ENCODE results near the gene BDKRB2. TPM values are rescaled to one million over a fixed set of nuclear protein-coding genes. Genes with fewer than 3 reads are reported as not detected.
A peak's percentile ranks its signal among the peaks of the same experiment; 100 is the strongest.

Gene BDKRB2
- total and polyA plus RNA-seq, 7 donors = 0.11 to 0.56 (median 0.35) TPM

GRCh38 chr14:96205059-96205977 lies 679 bp downstream of the BDKRB2 start:
- peak in 1 of 4 donors; percentile 27 for ATAC-seq
- Histone ChIP-seq H3K9me3 (no peaks in the 10 kb centered on the region), H3K4me1 (no peaks in the 10 kb centered on the region), H3K4me3 (peak overlapping the region; percentile 47), H3K27ac (peak overlapping the region; percentile 3), H3K36me3 (ENCODE audit: insufficient read depth in 1 of 2, low read depth in 1 of 2) (no peaks in the 10 kb centered on the region), H3K27me3 (ENCODE audit: insufficient read depth in 3 of 3, low read length in 2 of 3) (peaks cover 0 to 24% (median 10%) of the 10 kb centered on the region in 3 donors)
- DNase-seq = no peak
- 26 to 36% (median 34%) methylated on average over 21 of the region's 21 CpGs for WGBS, 3 donors
- TF ChIP-seq CTCF (IDR thresholded peaks at IDR 0.05) = no peak
- intact Hi-C loops (cut with DNase I) = no loop called here

GRCh38 chr14:96205978-96206360 lies 1.3 kb downstream of the BDKRB2 start:
- no peaks in the 10 kb centered on the region for H3K36me3 ChIP-seq (ENCODE audit: insufficient read depth in 1 of 2, low read depth in 1 of 2)
- H3K9me3 ChIP-seq = no peaks in the 10 kb centered on the region
- H3K27ac ChIP-seq = no peak overlapping the region
- TF ChIP-seq CTCF (IDR thresholded peaks at IDR 0.05) = no peak
- ATAC-seq = no peak
- no peak overlapping the region for H3K4me3 ChIP-seq
- DNase-seq = no peak
- intact Hi-C loops (cut with DNase I) = no loop called here
- no peaks in the 10 kb centered on the region for H3K4me1 ChIP-seq
- 22 to 30% (median 23%) methylated on average over 6 of the region's 6 CpGs for WGBS, 3 donors
- H3K27me3 ChIP-seq (ENCODE audit: insufficient read depth in 3 of 3, low read length in 2 of 3) = peaks cover 0 to 24% (median 10%) of the 10 kb centered on the region in 3 donors

GRCh38 chr14:96206461-96206860 lies 1.8 kb downstream of the BDKRB2 start:
- no peak for ATAC-seq
- no peak overlapping the region for H3K4me3 ChIP-seq
- peaks cover 0 to 19% (median 10%) of the 10 kb centered on the region in 3 donors for H3K27me3 ChIP-seq (ENCODE audit: insufficient read depth in 3 of 3, low read length in 2 of 3)
- DNase-seq = no peak
- no peaks in the 10 kb centered on the region for H3K4me1 ChIP-seq
- WGBS, 3 donors = 47 to 58% (median 51%) methylated on average over 8 of the region's 8 CpGs
- no peaks in the 10 kb centered on the region for H3K9me3 ChIP-seq
- no peak overlapping the region for H3K27ac ChIP-seq
- H3K36me3 ChIP-seq (ENCODE audit: insufficient read depth in 1 of 2, low read depth in 1 of 2) = no peaks in the 10 kb centered on the region
- intact Hi-C loops (cut with DNase I) = no loop called here
- TF ChIP-seq CTCF (IDR thresholded peaks at IDR 0.05) = no peak

GRCh38 chr14:96207686-96208085 lies 3.0 kb downstream of the BDKRB2 start:
- DNase-seq = no peak
- Histone ChIP-seq H3K36me3 (ENCODE audit: insufficient read depth in 1 of 2, low read depth in 1 of 2) (no peaks in the 10 kb centered on the region), H3K27ac (no peak overlapping the region), H3K27me3 (ENCODE audit: insufficient read depth in 3 of 3, low read length in 2 of 3) (peaks cover 0 to 18% (median 10%) of the 10 kb centered on the region in 3 donors), H3K4me3 (no peak overlapping the region), H3K9me3 (no peaks in the 10 kb centered on the region), H3K4me1 (no peaks in the 10 kb centered on the region)
- no peak for ATAC-seq
- intact Hi-C loops (cut with DNase I) = no loop called here
- TF ChIP-seq CTCF (IDR thresholded peaks at IDR 0.05) = no peak
- WGBS, 3 donors = 89 to 93% (median 89%) methylated on average over 5 of the region's 5 CpGs
